RCC 7860 (cell line): ENCODE results near the gene SPANXB1.
"Not testable (repeated sequence)": the region's sequence is repeated elsewhere in the genome, so short reads cannot be mapped to it uniquely, and the experiment has no call there.

Experiments used
- DNase-seq: peaks from one replicate; pipeline ENCODE4 v3.0.0-alpha.2; 2015; ENCODE audit warnings: low spot score
- FAIRE-seq: peaks from 2 replicates; lab custom pipeline; 2012; peaks lifted over from hg19 to GRCh38; lab: Jason Lieb, UNC

SPANXB1 gene

GRCh38 chrX:141002568-141002967, at the start of gene SPANXB1:
TSS of gene SPANXB1 (plus strand) at chrX:141002594. CDS start at chrX:141002694, 100 bp downstream.
- DNase-seq, FAIRE-seq: not testable (repeated sequence)

- no peak for FAIRE-seq
- no peak for DNase-seq
Observed at GRCh38 chrX:140967036-140967435, 35.4 kb upstream of the SPANXB1 start.

GRCh38 chrX:140971099-140971795, 31.1 kb upstream of the SPANXB1 start:
- DNase-seq, result no peak
- FAIRE-seq, result no peak

- DNase-seq (no peak), FAIRE-seq (no peak)
Observed at GRCh38 chrX:140975472-140975871, 26.9 kb upstream of the SPANXB1 start.

- no peak for DNase-seq
- FAIRE-seq, result no peak
Observed at GRCh38 chrX:140980271-140980670, 22.1 kb upstream of the SPANXB1 start.

GRCh38 chrX:140983730-140984129, 18.7 kb upstream of the SPANXB1 start:
- DNase-seq (no peak), FAIRE-seq (no peak)

GRCh38 chrX:141005243-141005642, 2.8 kb downstream of the SPANXB1 start:
- FAIRE-seq, DNase-seq: not testable (repeated sequence)

GRCh38 chrX:141044246-141044645, 41.9 kb downstream of the SPANXB1 start:
- DNase-seq, FAIRE-seq: not testable (repeated sequence)

- FAIRE-seq, DNase-seq: not testable (repeated sequence)
Observed at GRCh38 chrX:141049878-141050277, 47.5 kb downstream of the SPANXB1 start.

GRCh38 chrX:141052098-141052497, 49.7 kb downstream of the SPANXB1 start:
- FAIRE-seq, DNase-seq: not testable (repeated sequence)
